Urinary bladder (tissue), 4 donors: ENCODE data around the gene ZBED4. TPM values are rescaled to one million over a fixed set of nuclear protein-coding genes. Genes with fewer than 3 reads are reported as not detected.

ENCODE experiments used
- DNase-seq: peaks from one replicate; pipeline ENCODE4 v3.0.0-alpha.2; 2015; ENCODE audit errors: extremely low spot score
- H3K27ac ChIP-seq: one replicate; pipeline ENCODE4 v1.5.1; 2013; ENCODE audit warnings: low read depth, mild to moderate bottlenecking, moderate library complexity
- H3K36me3 ChIP-seq: one replicate; pipeline ENCODE4 v1.6.1; 2013; ENCODE audit warnings: mild to moderate bottlenecking, moderate library complexity; ENCODE audit not compliant: insufficient read depth
- H3K4me1 ChIP-seq: one replicate; pipeline ENCODE4 v1.6.1; 2013; ENCODE audit warnings: mild to moderate bottlenecking, moderate library complexity; ENCODE audit not compliant: insufficient read depth
- H3K4me3 ChIP-seq: one replicate; pipeline ENCODE4 v1.5.1; 2013; ENCODE audit warnings: low read depth, low read length
- WGBS: extraction: QIAGEN DNeasy Blood & Tissue Kit; methylation state at CpG from one replicate; pipeline ENCODE4 v1.1.7; 2013; 5-methylcytosine and 5-hydroxymethylcytosine counted together
- polyA plus RNA-seq: library from polyadenylated mRNA; stranded (reverse); fragments of 200-250 nt; gene quantifications from one replicate; pipeline ENCODE4 v1.2.3, GENCODE V29; 2013
- total RNA-seq: library from RNA; depleted of rRNA; stranded (reverse); fragments of >200 nt; gene quantifications from one replicate; pipeline ENCODE4 v1.2.3, GENCODE V29; 2014
- donor health status: healthy with polysubstance abuse.
- donor health status: healthy.

The ZBED4 gene
- total and polyA plus RNA-seq, 2 donors = 4.6 to 7.8 TPM

- DNase-seq = no peak
- no peak overlapping the region for H3K4me3 ChIP-seq
These were observed 47.8 kb downstream of the ZBED4 start for GRCh38 chr22:49901457-49901856.

DNA sequence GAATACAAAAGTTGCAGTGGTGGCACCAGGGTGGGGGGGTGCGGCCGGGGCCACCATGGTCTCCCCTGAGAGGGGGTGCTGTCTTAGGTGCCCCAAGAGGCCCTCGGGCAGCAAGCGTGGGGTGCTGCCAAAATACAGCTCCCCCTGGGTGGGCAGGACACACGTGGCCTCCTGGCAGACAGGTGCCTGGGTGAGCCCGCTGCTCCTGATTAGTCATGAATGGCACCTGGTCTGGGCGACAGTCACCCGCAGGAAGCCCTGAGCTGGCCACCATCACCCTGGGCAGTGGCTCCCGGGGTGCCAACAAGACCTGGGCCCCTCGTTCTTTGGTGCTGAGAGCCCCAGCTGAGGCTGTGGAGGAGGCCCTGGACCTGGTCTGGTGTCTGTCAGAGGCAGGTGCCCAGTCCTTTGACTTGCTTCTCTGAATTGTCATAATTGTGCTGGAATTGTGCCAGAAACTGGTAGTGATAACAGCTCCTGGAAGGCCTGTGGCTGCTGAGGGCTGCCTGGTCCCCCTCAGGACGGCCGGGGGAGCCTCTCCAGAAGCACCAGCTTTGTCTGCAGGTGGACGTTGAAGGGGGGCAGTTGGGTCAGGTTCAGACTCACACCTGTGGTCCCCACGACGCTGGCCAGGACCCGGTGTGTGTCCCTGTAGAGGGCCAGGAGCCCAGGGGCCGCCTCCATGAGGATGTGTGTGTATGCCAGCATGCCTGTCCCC is 49.8 kb downstream of the ZBED4 start:
- 87% methylated on average over 17 of the region's 17 CpGs for WGBS
- Histone ChIP-seq H3K27ac (no peak overlapping the region), H3K36me3 (no peaks in the 10 kb centered on the region), H3K4me3 (no peak overlapping the region), H3K4me1 (no peaks in the 10 kb centered on the region)
- no peak for DNase-seq

More at GRCh38 chr22:49901457-49901856, 47.8 kb downstream of the ZBED4 start:
- Histone ChIP-seq H3K36me3 (no peaks in the 10 kb centered on the region), H3K4me1 (no peaks in the 10 kb centered on the region), H3K27ac (no peak overlapping the region)
- WGBS = 94% methylated on average over 11 of the region's 11 CpGs

DNA sequence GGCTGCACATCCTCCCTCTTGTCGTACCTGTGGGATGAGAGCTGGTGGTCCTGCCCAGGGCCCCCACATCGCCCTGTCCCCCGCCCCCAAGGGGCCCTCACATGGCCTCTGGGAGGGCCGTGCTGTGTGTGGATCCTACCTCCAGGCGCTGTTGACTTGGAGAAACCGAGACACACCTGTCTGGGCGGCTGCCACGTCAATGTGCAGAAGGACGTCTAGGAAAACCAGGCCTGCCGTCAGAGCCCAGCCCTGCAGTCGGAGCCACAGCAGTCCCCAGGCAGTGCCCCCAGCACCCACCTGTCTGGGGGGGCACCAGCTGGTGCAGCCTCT is 50.4 kb downstream of the ZBED4 start:
- Histone ChIP-seq H3K4me1 (no peaks in the 10 kb centered on the region), H3K36me3 (no peaks in the 10 kb centered on the region), H3K27ac (no peak overlapping the region), H3K4me3 (no peak overlapping the region)
- WGBS = 92% methylated on average over 11 of the region's 11 CpGs
- DNase-seq = no peak

GRCh38 chr22:49905465-49905864 is 51.8 kb downstream of the ZBED4 start:
- Histone ChIP-seq H3K27ac (no peak overlapping the region), H3K4me3 (no peak overlapping the region), H3K4me1 (no peaks in the 10 kb centered on the region), H3K36me3 (no peaks in the 10 kb centered on the region)
- 94% methylated on average over 18 of the region's 18 CpGs for WGBS
- no peak for DNase-seq

GRCh38 chr22:49906071-49906798 is 52.6 kb downstream of the ZBED4 start:
- Histone ChIP-seq H3K27ac (no peak overlapping the region), H3K36me3 (no peaks in the 10 kb centered on the region), H3K4me1 (no peaks in the 10 kb centered on the region), H3K4me3 (no peak overlapping the region)
- WGBS = 96% methylated on average over 28 of the region's 28 CpGs
- DNase-seq = no peak

- H3K4me3 ChIP-seq = no peak overlapping the region
- H3K27ac ChIP-seq = no peak overlapping the region
- no peaks in the 10 kb centered on the region for H3K4me1 ChIP-seq
- no peak for DNase-seq
- H3K36me3 ChIP-seq = no peaks in the 10 kb centered on the region
- WGBS = 93% methylated on average over 14 of the region's 14 CpGs
These were observed 53.2 kb downstream of the ZBED4 start for GRCh38 chr22:49906799-49907290.

- Histone ChIP-seq H3K27ac (no peak overlapping the region), H3K4me1 (no peaks in the 10 kb centered on the region), H3K4me3 (no peak overlapping the region), H3K36me3 (no peaks in the 10 kb centered on the region)
- WGBS = 96% methylated on average over 19 of the region's 19 CpGs
- no peak for DNase-seq
These were observed 54.2 kb downstream of the ZBED4 start for GRCh38 chr22:49907807-49908206.

- no peak for DNase-seq
- H3K36me3 ChIP-seq = no peaks in the 10 kb centered on the region
These were observed 56.0 kb downstream of the ZBED4 start for GRCh38 chr22:49909476-49910205.

DNA sequence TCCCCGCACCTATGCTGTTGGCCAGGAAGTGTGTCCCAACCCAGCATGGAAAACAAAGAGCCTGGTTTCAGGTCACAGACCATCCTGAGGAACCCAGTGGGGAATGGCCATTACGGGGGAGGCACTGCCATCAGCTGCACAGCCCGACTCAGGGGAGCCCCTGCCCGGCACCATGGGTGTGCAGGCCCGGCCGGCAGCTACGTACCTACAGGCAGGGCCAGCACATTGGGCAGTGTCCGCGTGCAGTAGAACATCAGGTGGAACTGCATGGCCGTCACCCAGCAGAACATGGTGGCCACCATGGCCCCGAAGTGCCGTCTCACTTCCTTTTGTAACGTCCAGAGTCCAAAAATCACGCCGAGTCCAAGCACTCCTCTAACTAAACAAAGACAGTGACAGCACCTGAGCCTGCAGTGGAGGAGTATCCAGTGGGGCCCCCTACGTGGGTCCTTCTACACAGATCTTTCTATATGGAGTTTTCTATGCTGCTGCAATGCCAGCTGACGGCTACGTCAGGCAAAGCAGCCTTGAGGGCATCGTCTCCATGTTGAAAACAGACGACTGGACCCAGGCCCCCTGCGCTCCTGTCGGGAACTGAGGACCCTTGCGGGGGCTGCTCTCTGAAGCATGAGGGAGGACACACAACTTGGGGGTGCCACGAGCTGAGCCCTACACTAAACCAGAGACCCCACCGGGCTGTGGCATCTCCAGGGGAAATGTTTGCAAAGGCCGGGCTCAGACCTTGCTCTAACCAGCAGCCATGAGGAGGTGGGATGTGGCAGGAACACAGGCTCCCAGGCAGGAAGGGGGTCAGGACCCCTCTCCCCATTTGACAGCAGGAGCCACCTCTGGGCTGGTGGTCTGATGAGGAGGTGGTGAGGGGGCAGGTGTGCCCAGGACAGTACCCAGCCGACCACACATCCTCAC is 56.8 kb downstream of the ZBED4 start:
- Histone ChIP-seq H3K27ac (no peak overlapping the region), H3K4me1 (no peaks in the 10 kb centered on the region), H3K4me3 (no peak overlapping the region), H3K36me3 (no peaks in the 10 kb centered on the region)
- DNase-seq = no peak
- WGBS = 94% methylated on average over 27 of the region's 27 CpGs

More at GRCh38 chr22:49909476-49910205, 56.0 kb downstream of the ZBED4 start:
- Histone ChIP-seq H3K27ac (no peak overlapping the region), H3K4me1 (no peaks in the 10 kb centered on the region), H3K4me3 (no peak overlapping the region)
- 95% methylated on average over 23 of the region's 23 CpGs for WGBS

GRCh38 chr22:49911881-49912625 is 58.4 kb downstream of the ZBED4 start:
- peaks cover 2% of the 10 kb centered on the region for H3K4me1 ChIP-seq
- no peaks in the 10 kb centered on the region for H3K36me3 ChIP-seq
- WGBS = 95% methylated on average over 30 of the region's 30 CpGs
- no peak overlapping the region for H3K4me3 ChIP-seq
- DNase-seq = no peak
- H3K27ac ChIP-seq = no peak overlapping the region

- WGBS = 94% methylated on average over 14 of the region's 14 CpGs
- H3K36me3 ChIP-seq = no peaks in the 10 kb centered on the region
- no peak overlapping the region for H3K4me3 ChIP-seq
- H3K27ac ChIP-seq = no peak overlapping the region
- H3K4me1 ChIP-seq = peaks cover 2% of the 10 kb centered on the region
- no peak for DNase-seq
These were observed 59.4 kb downstream of the ZBED4 start for GRCh38 chr22:49913026-49913425.

- Histone ChIP-seq H3K36me3 (no peaks in the 10 kb centered on the region), H3K4me3 (no peak overlapping the region), H3K4me1 (peaks cover 2% of the 10 kb centered on the region), H3K27ac (no peak overlapping the region)
- no peak for DNase-seq
- WGBS = 96% methylated on average over 14 of the region's 14 CpGs
These were observed 59.8 kb downstream of the ZBED4 start for GRCh38 chr22:49913446-49913845.
